Measurements from ENCODE around the gene ATM.
"Not testable (repeated sequence)": the region's sequence is repeated elsewhere in the genome, so short reads cannot be mapped to it uniquely, and the experiment has no call there.

ATM gene

DNA sequence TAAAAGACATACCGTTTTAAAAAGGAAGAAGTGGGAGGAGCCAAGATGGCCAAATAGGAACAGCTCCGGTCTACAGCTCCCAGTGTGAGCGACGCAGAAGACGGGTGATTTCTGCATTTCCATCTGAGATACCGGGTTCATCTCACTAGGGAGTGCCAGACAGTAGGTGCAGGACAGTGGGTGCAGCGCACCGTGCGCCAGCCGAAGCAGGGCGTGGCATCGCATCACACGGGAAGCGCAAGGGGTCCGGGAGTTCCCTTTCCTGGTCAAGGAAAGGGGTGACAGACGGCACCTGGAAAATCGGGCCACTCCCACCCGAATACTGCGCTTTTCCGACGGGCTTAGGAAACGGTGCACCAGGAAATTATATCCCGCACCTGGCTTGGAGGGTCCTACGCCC lies 150.6 kb downstream of the ATM start:
- not testable (repeated sequence) for DNase-seq (ENCODE audit: low read depth)

DNA sequence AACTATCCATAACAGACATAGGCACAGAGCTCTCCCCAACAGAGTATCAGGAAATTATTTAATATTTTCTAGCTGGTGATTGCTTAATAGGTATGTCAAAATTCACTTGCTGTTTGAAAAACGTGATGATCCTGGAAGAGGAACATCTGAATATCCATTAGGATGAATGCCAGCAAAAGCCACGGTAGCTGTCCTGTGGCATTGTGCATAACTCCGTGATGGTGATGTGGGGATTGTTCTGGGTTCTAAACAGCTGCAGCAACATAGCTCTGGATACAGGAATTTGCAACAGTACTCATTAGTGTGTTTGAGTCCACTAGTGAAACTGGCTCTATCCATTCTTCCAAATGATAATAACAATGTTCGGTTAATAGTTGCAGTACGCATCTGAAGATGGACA lies 165.7 kb downstream of the ATM start:
- no peak for DNase-seq (ENCODE audit: low read depth)

- DNase-seq (ENCODE audit: low read depth): no peak
Measured at GRCh38 chr11:108392353-108392752, 169.5 kb downstream of the ATM start.

- no peak for DNase-seq (ENCODE audit: low read depth)
Measured at GRCh38 chr11:108393046-108393445, 170.2 kb downstream of the ATM start.

DNA sequence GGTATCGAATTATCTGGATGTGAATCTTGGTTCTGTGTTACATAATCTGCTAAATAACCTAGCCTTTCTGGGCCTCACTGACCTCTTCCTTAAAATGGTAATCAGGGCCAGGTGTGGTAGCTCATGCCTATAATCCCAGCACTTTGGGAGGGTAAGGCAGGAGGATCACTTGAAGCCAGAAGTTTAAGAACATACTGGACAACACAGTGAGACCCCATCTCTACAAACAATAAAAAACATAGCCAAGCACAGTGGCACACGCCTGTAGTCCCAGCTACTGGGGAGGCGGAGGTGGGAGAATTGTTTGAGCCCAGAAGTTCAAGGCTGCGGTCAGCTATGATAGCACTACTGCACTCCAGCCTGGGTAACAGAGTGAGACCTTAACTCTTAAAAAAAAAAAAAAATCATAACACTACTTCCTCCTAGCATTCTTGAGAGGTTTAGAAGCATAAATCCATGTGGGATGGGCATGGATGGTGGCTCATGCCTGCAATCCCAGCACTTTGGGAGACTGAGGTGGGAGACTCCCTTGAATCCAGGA lies 171.9 kb downstream of the ATM start:
- no peak for DNase-seq (ENCODE audit: low read depth)

DNA sequence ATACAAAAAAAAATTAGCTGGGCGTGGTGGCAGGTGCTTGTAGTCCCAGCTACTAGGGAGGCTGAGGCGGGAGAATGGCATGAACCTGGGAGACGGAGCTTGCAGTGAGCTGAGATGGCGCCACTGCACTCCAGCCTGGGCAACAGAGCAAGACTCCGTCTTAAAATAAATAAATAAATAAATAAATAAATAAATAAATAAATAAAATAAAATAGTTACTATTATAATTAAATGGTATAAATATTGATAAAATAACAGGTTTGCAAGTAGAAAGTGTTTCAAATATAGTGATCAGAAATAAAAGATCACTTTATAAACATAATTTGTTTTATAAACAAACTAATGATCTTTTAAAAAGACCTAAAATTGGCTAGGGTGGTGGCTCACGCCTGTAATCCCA lies 173.8 kb downstream of the ATM start:
- DNase-seq (ENCODE audit: low read depth): not testable (repeated sequence)

DNA sequence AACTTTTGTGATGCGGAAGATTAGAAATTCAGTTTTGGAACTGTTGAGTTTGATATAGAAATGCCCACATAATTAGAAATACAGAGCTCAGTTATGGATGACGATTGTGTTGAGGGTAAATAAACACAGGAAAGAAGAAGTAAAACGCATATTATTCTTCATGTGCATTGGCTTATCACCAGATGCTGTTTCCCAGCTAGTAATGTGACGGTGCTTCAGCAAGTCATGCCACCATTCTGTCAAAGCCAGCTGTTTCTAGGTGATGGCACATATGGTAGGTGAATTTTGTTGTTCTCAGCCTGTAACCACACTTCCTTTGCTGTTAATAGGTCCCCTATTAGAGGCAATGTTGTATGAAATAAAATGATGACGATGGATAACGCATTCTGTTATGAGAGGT lies 175.6 kb downstream of the ATM start:
- DNase-seq (ENCODE audit: low read depth): no peak

GRCh38 chr11:108402241-108402640 lies 179.4 kb downstream of the ATM start:
- no peak for DNase-seq (ENCODE audit: low read depth)

DNA sequence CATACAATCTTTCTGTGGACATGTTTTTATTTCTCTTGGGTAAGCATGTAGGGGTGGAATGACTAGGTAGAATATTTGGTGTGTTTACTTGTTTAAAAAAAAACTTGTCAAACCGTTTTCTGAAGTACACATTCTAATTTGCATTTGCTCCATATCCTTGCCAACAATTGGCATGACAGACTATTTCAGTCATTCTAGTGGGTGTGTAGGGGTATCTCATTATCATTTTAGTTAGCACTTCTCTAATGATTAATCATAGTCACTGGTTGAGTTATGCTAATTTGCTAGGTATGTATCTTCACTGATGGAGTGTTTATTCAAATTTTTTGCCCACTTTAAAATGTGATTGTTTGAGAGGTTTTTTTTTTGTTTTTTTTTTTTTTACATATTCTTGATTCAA lies 180.2 kb downstream of the ATM start:
- DNase-seq (ENCODE audit: low read depth): no peak

DNA sequence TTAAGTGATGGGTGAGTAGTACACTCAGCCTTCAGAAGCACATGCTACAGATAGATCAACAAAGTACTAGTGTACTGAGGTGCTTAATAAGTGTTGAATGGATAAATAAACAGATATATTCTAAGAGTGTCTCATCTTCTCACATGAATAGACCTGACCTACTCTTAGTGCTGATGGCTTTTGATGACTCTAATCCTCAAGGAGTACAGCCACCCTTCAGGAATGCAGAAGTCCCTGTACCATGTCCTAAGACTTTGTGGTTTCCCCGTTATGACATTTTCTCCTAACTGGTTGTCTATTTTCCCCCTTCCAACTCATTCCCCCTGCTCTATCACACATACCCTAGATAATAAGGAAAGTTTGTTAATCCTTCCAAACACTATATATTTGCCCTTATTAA lies 182.8 kb downstream of the ATM start:
- no peak for DNase-seq (ENCODE audit: low read depth)

DNA sequence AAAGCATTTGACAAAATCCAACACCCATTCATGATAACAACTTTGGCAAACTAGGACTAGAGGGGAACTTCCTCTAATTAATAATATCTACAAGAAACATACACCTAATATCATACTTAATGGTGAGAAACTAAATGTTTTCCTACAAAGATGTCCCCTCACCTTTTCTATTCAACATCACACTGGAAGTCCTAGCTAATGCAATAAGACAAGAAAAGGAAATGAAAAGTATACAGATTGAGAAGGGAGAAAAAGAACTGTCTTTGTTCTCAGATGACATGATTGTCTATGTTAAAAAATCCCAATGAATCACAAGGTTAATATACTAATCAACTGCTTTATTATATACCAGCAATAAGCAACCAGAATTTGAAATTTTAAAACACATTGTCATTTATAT lies 192.1 kb downstream of the ATM start:
- DNase-seq (ENCODE audit: low read depth): no peak

DNA sequence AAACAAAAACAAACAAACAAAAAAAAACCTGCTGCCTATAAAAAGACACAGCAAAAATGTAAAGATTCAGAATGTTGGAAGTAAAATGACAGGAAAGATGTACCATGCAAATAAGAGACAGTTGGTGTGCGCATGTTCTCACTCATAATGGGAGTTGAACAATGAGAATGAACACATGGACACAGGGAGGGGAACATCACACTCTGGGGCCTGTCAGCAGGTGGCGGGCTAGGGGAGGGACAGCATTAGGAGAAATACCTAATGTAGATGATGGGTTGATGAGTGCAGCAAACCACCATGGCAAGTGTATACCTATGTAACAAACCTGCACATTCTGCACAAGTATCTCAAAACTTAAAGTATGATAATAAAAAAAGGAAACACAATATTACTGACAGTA lies 194.7 kb downstream of the ATM start:
- DNase-seq (ENCODE audit: low read depth): not testable (repeated sequence)
